Measurements from ENCODE around the gene PSKH1. TPM values are rescaled to one million over a fixed set of nuclear protein-coding genes. Genes with fewer than 3 reads are reported as not detected.
A peak's percentile ranks its signal among the peaks of the same experiment; 100 is the strongest.

PSKH1 gene
- total RNA-seq, 1 donor from 2014 or later = 19.5 TPM

GRCh38 chr16:67963662-67964321 is 70.7 kb downstream of the PSKH1 start:
- H3K4me1 ChIP-seq = peaks cover 98% of the 10 kb centered on the region
- H3K9me3 ChIP-seq (replicated peaks) = no peaks in the 10 kb centered on the region
- peaks cover 41% of the 10 kb centered on the region for H3K36me3 ChIP-seq
- H3K27me3 ChIP-seq (ENCODE audit: low read depth) = no peaks in the 10 kb centered on the region
- no peak for TF ChIP-seq CTCF (IDR thresholded peaks at IDR 0.05; ENCODE audit: borderline replicate concordance)
- peak overlapping the region; percentile 96 for H3K4me3 ChIP-seq
- DNase-seq = no peak
- H3K27ac ChIP-seq (replicated peaks) = peak overlapping the region; percentile 100
- intact Hi-C loops (cut with micrococcal nuclease) = no loop called here

- TF ChIP-seq CTCF (IDR thresholded peaks at IDR 0.05; ENCODE audit: borderline replicate concordance) = no peak
- Histone ChIP-seq H3K27me3 (ENCODE audit: low read depth) (no peaks in the 10 kb centered on the region), H3K4me1 (peaks cover 98% of the 10 kb centered on the region), H3K4me3 (peak overlapping the region; percentile 96), H3K27ac (replicated peaks) (peak overlapping the region; percentile 100), H3K36me3 (peaks cover 36% of the 10 kb centered on the region), H3K9me3 (replicated peaks) (no peaks in the 10 kb centered on the region)
- DNase-seq = no peak
- intact Hi-C loops (cut with micrococcal nuclease) = no loop called here
Observed at GRCh38 chr16:67964477-67965131, 71.5 kb downstream of the PSKH1 start.

GRCh38 chr16:67965668-67966548 is 72.9 kb downstream of the PSKH1 start:
- no peak for DNase-seq
- Histone ChIP-seq H3K9me3 (replicated peaks) (no peaks in the 10 kb centered on the region), H3K27me3 (ENCODE audit: low read depth) (no peaks in the 10 kb centered on the region), H3K27ac (replicated peaks) (peak overlapping the region; percentile 100), H3K4me3 (peak overlapping the region; percentile 96), H3K4me1 (peaks cover 86% of the 10 kb centered on the region), H3K36me3 (peaks cover 25% of the 10 kb centered on the region)
- no peak for TF ChIP-seq CTCF (IDR thresholded peaks at IDR 0.05; ENCODE audit: borderline replicate concordance)
- intact Hi-C loops (cut with micrococcal nuclease) = no loop called here

GRCh38 chr16:67966549-67967182 is 73.6 kb downstream of the PSKH1 start:
- no peaks in the 10 kb centered on the region for H3K27me3 ChIP-seq (ENCODE audit: low read depth)
- no peak for TF ChIP-seq CTCF (IDR thresholded peaks at IDR 0.05; ENCODE audit: borderline replicate concordance)
- no peaks in the 10 kb centered on the region for H3K9me3 ChIP-seq (replicated peaks)
- no peak for DNase-seq
- peaks cover 17% of the 10 kb centered on the region for H3K36me3 ChIP-seq
- intact Hi-C loops (cut with micrococcal nuclease) = no loop called here
- peak overlapping the region; percentile 96 for H3K4me3 ChIP-seq
- peak overlapping the region; percentile 100 for H3K27ac ChIP-seq (replicated peaks)
- peaks cover 78% of the 10 kb centered on the region for H3K4me1 ChIP-seq
